ENCODE measurements around the gene IFNB1. TPM values are rescaled to one million over a fixed set of nuclear protein-coding genes. Genes with fewer than 3 reads are reported as not detected.

IFNB1 gene
- total and polyA plus RNA-seq, 7 donors: not detected

DNA sequence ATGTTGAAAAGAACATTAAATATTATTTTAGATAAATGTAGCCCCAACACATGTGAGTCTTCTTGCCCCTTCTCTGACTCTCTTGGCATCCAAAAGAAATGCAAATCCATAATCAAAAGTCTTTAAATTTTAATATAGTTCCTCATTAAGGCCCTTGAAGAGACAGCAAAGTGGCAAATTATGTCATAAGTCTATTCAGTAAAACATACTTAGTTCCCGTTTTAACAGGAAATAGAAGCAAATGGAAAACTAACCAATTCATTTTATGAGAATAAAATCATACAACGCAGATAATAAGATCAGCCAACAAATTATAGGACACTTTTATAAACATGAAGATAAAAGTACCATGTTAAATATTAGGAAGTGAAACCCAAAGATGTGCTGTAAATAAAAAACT lies 20.1 kb upstream of the IFNB1 start:
- TF ChIP-seq, protein P1, sequence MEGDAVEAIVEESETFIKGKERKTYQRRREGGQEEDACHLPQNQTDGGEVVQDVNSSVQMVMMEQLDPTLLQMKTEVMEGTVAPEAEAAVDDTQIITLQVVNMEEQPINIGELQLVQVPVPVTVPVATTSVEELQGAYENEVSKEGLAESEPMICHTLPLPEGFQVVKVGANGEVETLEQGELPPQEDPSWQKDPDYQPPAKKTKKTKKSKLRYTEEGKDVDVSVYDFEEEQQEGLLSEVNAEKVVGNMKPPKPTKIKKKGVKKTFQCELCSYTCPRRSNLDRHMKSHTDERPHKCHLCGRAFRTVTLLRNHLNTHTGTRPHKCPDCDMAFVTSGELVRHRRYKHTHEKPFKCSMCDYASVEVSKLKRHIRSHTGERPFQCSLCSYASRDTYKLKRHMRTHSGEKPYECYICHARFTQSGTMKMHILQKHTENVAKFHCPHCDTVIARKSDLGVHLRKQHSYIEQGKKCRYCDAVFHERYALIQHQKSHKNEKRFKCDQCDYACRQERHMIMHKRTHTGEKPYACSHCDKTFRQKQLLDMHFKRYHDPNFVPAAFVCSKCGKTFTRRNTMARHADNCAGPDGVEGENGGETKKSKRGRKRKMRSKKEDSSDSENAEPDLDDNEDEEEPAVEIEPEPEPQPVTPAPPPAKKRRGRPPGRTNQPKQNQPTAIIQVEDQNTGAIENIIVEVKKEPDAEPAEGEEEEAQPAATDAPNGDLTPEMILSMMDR (IDR thresholded peaks at IDR 0.05): no peak
- Histone ChIP-seq H3K4me3 (no peak overlapping the region), H3K27ac (no peak overlapping the region), H3K27me3 (ENCODE audit: insufficient read depth in 3 of 3, low read length in 2 of 3) (no peaks in the 10 kb centered on the region), H3K9me3 (no peaks in the 10 kb centered on the region), H3K4me1 (peaks cover 9% of the 10 kb centered on the region), H3K36me3 (ENCODE audit: insufficient read depth in 1 of 2, low read depth in 1 of 2) (no peaks in the 10 kb centered on the region)
- ATAC-seq (no peak), DNase-seq (no peak)
- 83 to 87% (median 84%) methylated on average over 2 of the region's 2 CpGs for WGBS, 3 donors
- intact Hi-C loops (cut with DNase I): no loop called here

DNA sequence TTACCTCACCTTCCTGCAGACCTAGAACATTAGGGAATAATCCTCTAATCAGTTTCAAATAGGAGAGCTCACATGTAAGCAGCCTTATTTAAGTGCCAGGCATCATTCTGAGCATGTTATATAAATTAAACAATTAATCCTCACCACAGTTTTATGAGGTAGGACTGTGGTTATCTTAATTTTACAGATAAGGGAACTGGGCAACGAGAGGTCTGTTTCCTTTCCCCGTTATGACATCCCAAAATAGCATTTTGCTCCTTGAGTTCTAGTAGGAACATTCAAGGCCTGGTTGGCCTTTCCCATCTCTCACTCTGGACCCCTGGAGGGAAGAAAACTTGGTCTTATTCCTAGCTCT lies 19.1 kb upstream of the IFNB1 start:
- peak overlapping the region; percentile 53 for H3K4me3 ChIP-seq
- WGBS, 3 donors: 10 to 44% (median 11%) methylated on average over 2 of the region's 2 CpGs
- H3K36me3 ChIP-seq (ENCODE audit: insufficient read depth in 1 of 2, low read depth in 1 of 2): no peaks in the 10 kb centered on the region
- peak overlapping the region; percentile 69 for H3K27ac ChIP-seq
- TF ChIP-seq, protein P1 (IDR thresholded peaks at IDR 0.05): no peak
- ATAC-seq (no peak), DNase-seq (no peak)
- intact Hi-C loops (cut with DNase I): no loop called here
- H3K9me3 ChIP-seq: no peaks in the 10 kb centered on the region
- H3K27me3 ChIP-seq (ENCODE audit: insufficient read depth in 3 of 3, low read length in 2 of 3): no peaks in the 10 kb centered on the region
- H3K4me1 ChIP-seq: peaks cover 9% of the 10 kb centered on the region

DNA sequence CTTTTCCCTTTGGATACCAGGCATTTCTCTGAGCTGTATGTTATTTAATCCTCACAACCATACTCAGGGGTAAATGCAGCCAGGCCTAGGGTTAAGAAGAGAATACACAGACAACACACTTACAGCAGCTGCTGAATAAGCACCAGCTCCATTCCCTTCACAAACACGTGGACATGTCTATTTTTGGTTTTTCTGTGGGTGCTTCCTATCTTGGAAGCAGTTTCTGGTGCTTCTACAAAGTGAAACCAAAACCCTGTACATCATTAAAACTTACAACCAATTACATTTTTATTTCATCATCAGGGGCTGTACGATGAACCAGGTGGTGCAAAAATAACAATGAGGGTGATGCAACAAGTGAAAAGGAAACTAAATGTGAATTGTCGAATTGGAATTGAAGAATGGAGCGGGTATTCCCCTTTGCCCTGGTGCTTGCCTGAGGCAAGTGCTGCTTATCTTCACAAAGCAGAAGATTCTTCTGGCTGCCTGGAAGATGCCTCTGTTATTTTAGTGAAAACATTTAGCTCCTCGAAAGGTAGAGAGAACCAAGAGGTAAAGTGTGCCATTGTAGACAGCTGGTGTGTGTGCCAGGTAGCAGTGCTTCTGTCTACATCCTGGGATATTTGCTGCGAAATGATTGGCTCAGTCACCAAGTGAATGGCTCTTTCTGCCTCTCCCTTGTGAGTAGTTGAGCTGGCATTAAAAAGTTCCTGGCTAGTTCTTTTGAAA lies 18.6 kb upstream of the IFNB1 start:
- ATAC-seq: peak in 3 of 4 donors; percentile 80 to 93 (median 86)
- Histone ChIP-seq H3K4me1 (peaks cover 9% of the 10 kb centered on the region), H3K4me3 (peak overlapping the region; percentile 53), H3K27me3 (ENCODE audit: insufficient read depth in 3 of 3, low read length in 2 of 3) (no peaks in the 10 kb centered on the region), H3K36me3 (ENCODE audit: insufficient read depth in 1 of 2, low read depth in 1 of 2) (no peaks in the 10 kb centered on the region), H3K27ac (peak overlapping the region; percentile 69), H3K9me3 (no peaks in the 10 kb centered on the region)
- TF ChIP-seq, protein P1 (IDR thresholded peaks at IDR 0.05): no peak
- no peak for DNase-seq
- WGBS, 3 donors: 24 to 38% (median 32%) methylated on average over 6 of the region's 6 CpGs
- intact Hi-C loops (cut with DNase I): no loop called here

DNA sequence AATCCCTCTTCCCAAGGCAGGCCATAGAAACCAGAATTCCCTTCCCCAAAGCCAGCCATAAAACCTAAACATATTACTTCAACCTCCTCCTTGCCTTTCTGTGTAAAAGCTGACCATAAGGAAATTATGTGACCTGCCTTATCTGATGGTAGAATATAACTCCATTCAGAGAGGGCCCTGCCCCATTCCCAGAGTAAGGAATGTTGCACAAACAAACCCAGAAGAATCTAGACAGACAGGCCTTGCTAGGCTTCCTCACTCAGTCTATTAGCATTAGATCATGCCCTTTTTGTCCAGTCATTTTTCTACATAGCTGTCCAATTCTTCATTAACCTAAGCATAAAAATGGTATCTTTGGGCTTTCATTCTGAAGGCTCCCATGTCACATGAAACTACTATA lies 17.8 kb upstream of the IFNB1 start:
- H3K27ac ChIP-seq: peak overlapping the region; percentile 69
- intact Hi-C loops (cut with DNase I): no loop called here

More for the DNA sequence above, 17.8 kb upstream of the IFNB1 start:
- H3K4me1 ChIP-seq: peaks cover 9% of the 10 kb centered on the region
- no peaks in the 10 kb centered on the region for H3K36me3 ChIP-seq (ENCODE audit: insufficient read depth in 1 of 2, low read depth in 1 of 2)
- ATAC-seq: no peak
- H3K4me3 ChIP-seq: no peak overlapping the region
- no peaks in the 10 kb centered on the region for H3K9me3 ChIP-seq
- no peaks in the 10 kb centered on the region for H3K27me3 ChIP-seq (ENCODE audit: insufficient read depth in 3 of 3, low read length in 2 of 3)
- DNase-seq: no peak
- TF ChIP-seq, protein P1 (IDR thresholded peaks at IDR 0.05): no peak

All from psoas muscle (tissue), 8 donors.